BE2C (cell line): ENCODE measurements around the gene GPM6B.

Experiments
- DNase-seq: peaks from one replicate; pipeline ENCODE4 v3.0.0-alpha.2; 2020
- H3K27me3 ChIP-seq: fragments of 250-450 bp; sonication (Bioruptor Pico); 2 replicates; pipeline ENCODE4 v1.5.1; 2020; ENCODE audit warnings: mild to moderate bottlenecking
- H3K36me3 ChIP-seq: fragments of 250-450 bp; sonication (Bioruptor Pico); 2 replicates; pipeline ENCODE4 v1.5.1; 2020; ENCODE audit warnings: mild to moderate bottlenecking
- H3K4me1 ChIP-seq: fragments of 250-450 bp; sonication (Bioruptor Pico); 2 replicates; pipeline ENCODE4 v1.5.1; 2020
- H3K4me3 ChIP-seq: 2 replicates; pipeline ENCODE4 v1.5.1; 2011; ENCODE audit warnings: low read depth, low read length
- H3K9me3 ChIP-seq: fragments of 250-450 bp; sonication (Bioruptor Pico); 2 replicates; pipeline ENCODE4 v1.5.1; 2020
- CTCF ChIP-seq: IDR thresholded peaks from 2 replicates; pipeline ENCODE4 v1.5.1; 2012; ENCODE audit warnings: mild to moderate bottlenecking, low read depth, low read length

The GPM6B gene

GRCh38 chrX:13816176-13816575, 717 bp downstream of the GPM6B start:
- no peak for DNase-seq
- Histone ChIP-seq H3K9me3 (no peaks in the 10 kb centered on the region), H3K36me3 (no peaks in the 10 kb centered on the region), H3K4me3 (peak overlapping the region; percentile 64), H3K4me1 (no peaks in the 10 kb centered on the region), H3K27me3 (no peaks in the 10 kb centered on the region)
- TF ChIP-seq CTCF: no peak

- no peak for TF ChIP-seq CTCF
- Histone ChIP-seq H3K4me1 (no peaks in the 10 kb centered on the region), H3K36me3 (no peaks in the 10 kb centered on the region), H3K9me3 (no peaks in the 10 kb centered on the region), H3K27me3 (no peaks in the 10 kb centered on the region), H3K4me3 (peak overlapping the region; percentile 64)
- DNase-seq: no peak
Observed at GRCh38 chrX:13815664-13816063, 1.2 kb downstream of the GPM6B start.

GRCh38 chrX:13808865-13809264, 8.0 kb downstream of the GPM6B start:
- no peak for DNase-seq
- no peaks in the 10 kb centered on the region for H3K27me3 ChIP-seq
- no peaks in the 10 kb centered on the region for H3K9me3 ChIP-seq
- no peaks in the 10 kb centered on the region for H3K36me3 ChIP-seq
- no peak overlapping the region for H3K4me3 ChIP-seq
- no peaks in the 10 kb centered on the region for H3K4me1 ChIP-seq
- TF ChIP-seq CTCF: no peak

- Histone ChIP-seq H3K4me3 (no peak overlapping the region), H3K27me3 (no peaks in the 10 kb centered on the region), H3K4me1 (no peaks in the 10 kb centered on the region), H3K9me3 (no peaks in the 10 kb centered on the region), H3K36me3 (no peaks in the 10 kb centered on the region)
- no peak for DNase-seq
- no peak for TF ChIP-seq CTCF
Observed at GRCh38 chrX:13808293-13808692, 8.6 kb downstream of the GPM6B start.

- Histone ChIP-seq H3K27me3 (no peaks in the 10 kb centered on the region), H3K4me1 (no peaks in the 10 kb centered on the region), H3K4me3 (no peak overlapping the region), H3K36me3 (no peaks in the 10 kb centered on the region), H3K9me3 (no peaks in the 10 kb centered on the region)
- no peak for TF ChIP-seq CTCF
- DNase-seq: no peak
Observed at GRCh38 chrX:13805241-13805640, 11.7 kb downstream of the GPM6B start.

GRCh38 chrX:13803116-13803515, 13.8 kb downstream of the GPM6B start:
- no peaks in the 10 kb centered on the region for H3K27me3 ChIP-seq
- H3K36me3 ChIP-seq: no peaks in the 10 kb centered on the region
- no peaks in the 10 kb centered on the region for H3K4me1 ChIP-seq
- H3K4me3 ChIP-seq: no peak overlapping the region
- no peak for DNase-seq
- no peak for TF ChIP-seq CTCF
- no peaks in the 10 kb centered on the region for H3K9me3 ChIP-seq
